H1 (cell line): Measurements from ENCODE around the gene SSUH2.

ENCODE experiments used
- BACH1 ChIP-seq: IDR thresholded peaks from 2 replicates; pipeline ENCODE4 v1.6.1; 2012; ENCODE audit warnings: low read length, improper control_type of control experiment
- CBX5 ChIP-seq: fragments of 300-800, 300-1000 bp; sonication (generic); IDR thresholded peaks from 2 replicates; pipeline ENCODE4 v1.7.1; 2016; ENCODE audit warnings: antibody characterized with exemption, low read length, low read depth
- CHD2 ChIP-seq: IDR thresholded peaks from 2 replicates; pipeline ENCODE4 v1.6.1; 2012; ENCODE audit warnings: low read length, improper control_type of control experiment
- CTCF ChIP-seq, 3 experiments: IDR thresholded peaks; 1 replicate in 2 of 3; 2 replicates in 1 of 3; pipeline versions ENCODE4 v1.5.1 to v1.6.1; 2011; ENCODE audit warnings: low read length in 3 of 3, mild to moderate bottlenecking in 3 of 3, inconsistent platforms in 2 of 3, low read depth in 1 of 3, moderate library complexity in 1 of 3; ENCODE audit not compliant: insufficient read depth in 1 of 3; ENCODE audit errors: control extremely low read depth in 1 of 3
- EZH2 ChIP-seq: fragments of 200-600 bp; sonication (generic); IDR thresholded peaks from 2 replicates; pipeline ENCODE4 v1.7.1; 2012; ENCODE audit warnings: low read depth, mild to moderate bottlenecking, moderate library complexity, low read length, inconsistent platforms; ENCODE audit not compliant: severe bottlenecking
- HDAC6 ChIP-seq: IDR thresholded peaks from one replicate; pipeline ENCODE4 v1.7.1; 2012; ENCODE audit warnings: low read depth, mild to moderate bottlenecking, inconsistent platforms, low read length, moderate library complexity
- JUN ChIP-seq: IDR thresholded peaks from 2 replicates; pipeline ENCODE4 v1.6.1; 2011; ENCODE audit warnings: low read depth, mild to moderate bottlenecking, improper control_type of control experiment, low read length
- MAX ChIP-seq: IDR thresholded peaks from 2 replicates; pipeline ENCODE4 v1.6.1; 2012; ENCODE audit warnings: inconsistent platforms
- NRF1 ChIP-seq: IDR thresholded peaks from 2 replicates; pipeline ENCODE4 v1.6.1; 2011; ENCODE audit warnings: mild to moderate bottlenecking, low read depth, low read length, improper control_type of control experiment
- POLR2A ChIP-seq, 2 experiments: IDR thresholded peaks; 1 replicate in 1 of 2; 2 replicates in 1 of 2; pipeline ENCODE4 v1.6.1; 2011; ENCODE audit warnings: low read depth in 2 of 2, low read length in 2 of 2, mild to moderate bottlenecking in 2 of 2; ENCODE audit errors: control extremely low read depth in 1 of 2
- POLR2AphosphoS5 ChIP-seq: IDR thresholded peaks from 2 replicates; pipeline ENCODE4 v1.6.1; 2011; ENCODE audit warnings: low read depth, low read length
- RAD21 ChIP-seq, 2 experiments: IDR thresholded peaks in 1 of 2; conservative IDR thresholded peaks in 1 of 2; 2 replicates each; pipeline ENCODE4 v1.6.1; 2011; ENCODE audit warnings: low read depth in 2 of 2, low read length in 2 of 2, improper control_type of control experiment in 1 of 2, inconsistent platforms in 1 of 2, mild to moderate bottlenecking in 1 of 2, moderate library complexity in 1 of 2
- RNF2 ChIP-seq: fragments of 200-900, 300-1000 bp; sonication (generic); IDR thresholded peaks from 2 replicates; pipeline ENCODE4 v1.7.1; 2016; ENCODE audit warnings: borderline replicate concordance, low read depth, mild to moderate bottlenecking, antibody characterized with exemption, low read length; ENCODE audit not compliant: poor library complexity, severe bottlenecking; ENCODE audit errors: missing control alignments
- SRF ChIP-seq: IDR thresholded peaks from 2 replicates; pipeline ENCODE4 v1.6.1; 2011; ENCODE audit warnings: mild to moderate bottlenecking, low read depth, low read length, moderate library complexity

- TF ChIP-seq EZH2 (no peak), CHD2 (no peak), BACH1 (no peak), POLR2AphosphoS5 (no peak), CTCF (IDR thresholded peaks at IDR 0.05; ENCODE audit: control extremely low read depth in 1 of 3, insufficient read depth in 1 of 3, low read depth in 1 of 3, low read length in 3 of 3) (no peak), MAX (no peak), RAD21 (IDR thresholded peaks at IDR 0.05 in 1 of 2, conservative IDR thresholded peaks at IDR 0.05 in 1 of 2; ENCODE audit: low read depth in 2 of 2, low read length in 2 of 2) (no peak), POLR2A (IDR thresholded peaks at IDR 0.05; ENCODE audit: control extremely low read depth in 1 of 2, low read depth in 2 of 2, low read length in 2 of 2) (no peak), HDAC6 (no peak), JUN (no peak), RNF2 (no peak), SRF (no peak), CBX5 (no peak), NRF1 (no peak)
Measured at GRCh38 chr3:8599146-8599545, 45.5 kb downstream of the SSUH2 start.
